GM12865 (cell line): ENCODE measurements around the gene GTF3C1.

Experiments
- DNase-seq: peaks from one replicate; pipeline ENCODE4 v3.0.0; 2010; ENCODE audit warnings: low read depth
- H3K4me3 ChIP-seq: 2 replicates; pipeline ENCODE4 v1.5.1; 2011; ENCODE audit warnings: mild to moderate bottlenecking, low read depth, low read length, control low read depth
- CTCF ChIP-seq: IDR thresholded peaks from 2 replicates; pipeline ENCODE4 v1.5.1; 2011; ENCODE audit warnings: low read length, control low read depth, low read depth, inconsistent platforms; ENCODE audit not compliant: insufficient read depth; ENCODE audit errors: missing control alignments

Gene GTF3C1

GRCh38 chr16:27429981-27430441 is 119.7 kb downstream of the GTF3C1 start:
- H3K4me3 ChIP-seq, result peak overlapping the region; percentile 88
- DNase-seq, result peak; percentile 46
- no peak for TF ChIP-seq CTCF

- H3K4me3 ChIP-seq, result peak overlapping the region; percentile 88
- no peak for TF ChIP-seq CTCF
- DNase-seq, result no peak
Observed at GRCh38 chr16:27429330-27429871, 120.3 kb downstream of the GTF3C1 start.

- H3K4me3 ChIP-seq, result peak overlapping the region; percentile 88
- peak; percentile 35 for TF ChIP-seq CTCF
- peak; percentile 62 for DNase-seq
Observed at GRCh38 chr16:27428026-27428785, 121.5 kb downstream of the GTF3C1 start.

- peak overlapping the region; percentile 88 for H3K4me3 ChIP-seq
- no peak for TF ChIP-seq CTCF
- DNase-seq, result peak; percentile 37
Observed at GRCh38 chr16:27427538-27427937, 122.2 kb downstream of the GTF3C1 start.

- TF ChIP-seq CTCF, result peak; percentile 25
- DNase-seq, result peak; percentile 95
- peak overlapping the region; percentile 88 for H3K4me3 ChIP-seq
Observed at GRCh38 chr16:27426423-27427408, 123.0 kb downstream of the GTF3C1 start.

GRCh38 chr16:27425961-27426360 is 123.8 kb downstream of the GTF3C1 start:
- H3K4me3 ChIP-seq, result peak overlapping the region; percentile 34
- no peak for DNase-seq
- TF ChIP-seq CTCF, result no peak
